PFSK-1 (cell line): ENCODE data around the gene ATP11A.

Experiments
- POLR2AphosphoS5 ChIP-seq: IDR thresholded peaks from 2 replicates; pipeline ENCODE4 v1.6.1; 2012; ENCODE audit warnings: low read depth, mild to moderate bottlenecking, control low read depth, low read length, moderate library complexity
- REST ChIP-seq, 2 experiments: IDR thresholded peaks; 2 replicates each; pipeline versions ENCODE4 v1.6.1 to v1.8.0; 2011 to 2012; ENCODE audit warnings: low read depth in 2 of 2, low read length in 2 of 2, control low read depth in 1 of 2, inconsistent platforms in 1 of 2, mild to moderate bottlenecking in 1 of 2, moderate library complexity in 1 of 2; ENCODE audit not compliant: insufficient read depth in 1 of 2
- SIN3A ChIP-seq: IDR thresholded peaks from 2 replicates; pipeline ENCODE4 v1.6.1; 2012; ENCODE audit warnings: mild to moderate bottlenecking, low read length, moderate library complexity, borderline replicate concordance; ENCODE audit not compliant: insufficient read depth

- TF ChIP-seq SIN3A (no peak), REST (IDR thresholded peaks at IDR 0.05; ENCODE audit: insufficient read depth in 1 of 2, low read depth in 2 of 2, low read length in 2 of 2) (no peak), POLR2AphosphoS5 (no peak)
Measured at GRCh38 chr13:112752711-112753541, 63.1 kb downstream of the ATP11A start.
